Measurements from ENCODE around the gene JUP. TPM values are rescaled to one million over a fixed set of nuclear protein-coding genes. Genes with fewer than 3 reads are reported as not detected.
"Not testable (repeated sequence)": the region's sequence is repeated elsewhere in the genome, so short reads cannot be mapped to it uniquely, and the experiment has no call there.

JUP gene
- total and polyA plus RNA-seq, 10 donors, result 13.7 to 73.1 (median 33.5) TPM

- H3K4me1 ChIP-seq, result peaks cover 26 to 96% (median 62%) of the 10 kb centered on the region in 6 donors
- peak overlapping the region in 2 of 8 donors; percentile 36 to 78 for H3K27ac ChIP-seq
- H3K9me3 ChIP-seq, result no peaks in the 10 kb centered on the region
- TF ChIP-seq POLR2A (IDR thresholded peaks at IDR 0.05), result no peak
- no peak for TF ChIP-seq CTCF (IDR thresholded peaks at IDR 0.05 in 8 of 11, conservative IDR thresholded peaks at IDR 0.05 in 3 of 11)
- no peak for TF ChIP-seq POLR2AphosphoS5 (IDR thresholded peaks at IDR 0.05)
- H3K4me3 ChIP-seq, result no peak overlapping the region
- no peak for DNase-seq
- intact Hi-C loops (cut with DNase I; ENCODE audit: low total_unique reads), result no loop called here
- 70 to 100% (median 94%) methylated on average over 1 of the region's 1 CpG for WGBS, 5 donors
- H3K27me3 ChIP-seq (replicated peaks in 1 of 7), result peaks cover 0 to 33% (median 7%) of the 10 kb centered on the region in 7 donors
- H3K36me3 ChIP-seq, result no peaks in the 10 kb centered on the region
Measured at GRCh38 chr17:41779954-41780353, 6.6 kb downstream of the JUP start.

- intact Hi-C loops (cut with DNase I; ENCODE audit: low total_unique reads), result no loop called here
- Histone ChIP-seq H3K9me3 (no peaks in the 10 kb centered on the region), H3K4me1 (peaks cover 16 to 96% (median 49%) of the 10 kb centered on the region in 6 donors), H3K27ac (peak overlapping the region in 7 of 8 donors; percentile 62 to 83 (median 73)), H3K27me3 (replicated peaks in 1 of 7) (peaks cover 0 to 11% (median 0%) of the 10 kb centered on the region in 7 donors), H3K4me3 (no peak overlapping the region), H3K36me3 (no peaks in the 10 kb centered on the region)
- peak; percentile 62 to 75 (median 66) for TF ChIP-seq POLR2AphosphoS5 (IDR thresholded peaks at IDR 0.05)
- peak in 2 of 11 experiments; percentile 22 to 23 for TF ChIP-seq CTCF (IDR thresholded peaks at IDR 0.05 in 8 of 11, conservative IDR thresholded peaks at IDR 0.05 in 3 of 11)
- no peak for TF ChIP-seq POLR2A (IDR thresholded peaks at IDR 0.05)
- DNase-seq, result no peak
- 28 to 37% (median 31%) methylated on average over 10 to 12 of the region's 12 CpGs for WGBS, 5 donors
Measured at GRCh38 chr17:41777574-41778188, 8.8 kb downstream of the JUP start.

GRCh38 chr17:41777157-41777573 lies 9.3 kb downstream of the JUP start:
- Histone ChIP-seq H3K4me3 (no peak overlapping the region), H3K9me3 (no peaks in the 10 kb centered on the region), H3K27me3 (replicated peaks in 1 of 7) (peaks cover 0 to 5% (median 0%) of the 10 kb centered on the region in 7 donors), H3K4me1 (peaks cover 11 to 96% (median 47%) of the 10 kb centered on the region in 6 donors), H3K27ac (peak overlapping the region in 7 of 8 donors; percentile 2 to 83 (median 70)), H3K36me3 (no peaks in the 10 kb centered on the region)
- 36 to 60% (median 56%) methylated on average over 3 to 4 of the region's 4 CpGs for WGBS, 5 donors
- intact Hi-C loops (cut with DNase I; ENCODE audit: low total_unique reads), result no loop called here
- no peak for TF ChIP-seq POLR2AphosphoS5 (IDR thresholded peaks at IDR 0.05)
- peak in 3 of 11 experiments; percentile 3 to 18 (median 16) for TF ChIP-seq CTCF (IDR thresholded peaks at IDR 0.05 in 8 of 11, conservative IDR thresholded peaks at IDR 0.05 in 3 of 11)
- no peak for DNase-seq

- peaks cover 11 to 88% (median 45%) of the 10 kb centered on the region in 6 donors for H3K4me1 ChIP-seq
Measured at GRCh38 chr17:41776262-41776900, 10.1 kb downstream of the JUP start.

More at GRCh38 chr17:41776262-41776900, 10.1 kb downstream of the JUP start:
- H3K27me3 ChIP-seq (replicated peaks in 1 of 7); H3K4me3 ChIP-seq; H3K36me3 ChIP-seq; intact Hi-C loops (cut with DNase I; ENCODE audit: low total_unique reads); H3K9me3 ChIP-seq; DNase-seq: not testable (repeated sequence)
- 81 to 89% (median 84%) methylated on average over 14 of the region's 14 CpGs for WGBS, 5 donors
- peak overlapping the region in 4 of 8 donors; percentile 70 to 83 (median 78) for H3K27ac ChIP-seq
